Measurements from ENCODE around the gene ACTR3C. TPM values are rescaled to one million over a fixed set of nuclear protein-coding genes. Genes with fewer than 3 reads are reported as not detected.

The ACTR3C gene
- total and polyA plus RNA-seq, 2 of the 13 experiments (the other 11 are each of a cell fraction or from before 2014, with no cell fraction given) = 3.8 to 7.5 TPM

DNA sequence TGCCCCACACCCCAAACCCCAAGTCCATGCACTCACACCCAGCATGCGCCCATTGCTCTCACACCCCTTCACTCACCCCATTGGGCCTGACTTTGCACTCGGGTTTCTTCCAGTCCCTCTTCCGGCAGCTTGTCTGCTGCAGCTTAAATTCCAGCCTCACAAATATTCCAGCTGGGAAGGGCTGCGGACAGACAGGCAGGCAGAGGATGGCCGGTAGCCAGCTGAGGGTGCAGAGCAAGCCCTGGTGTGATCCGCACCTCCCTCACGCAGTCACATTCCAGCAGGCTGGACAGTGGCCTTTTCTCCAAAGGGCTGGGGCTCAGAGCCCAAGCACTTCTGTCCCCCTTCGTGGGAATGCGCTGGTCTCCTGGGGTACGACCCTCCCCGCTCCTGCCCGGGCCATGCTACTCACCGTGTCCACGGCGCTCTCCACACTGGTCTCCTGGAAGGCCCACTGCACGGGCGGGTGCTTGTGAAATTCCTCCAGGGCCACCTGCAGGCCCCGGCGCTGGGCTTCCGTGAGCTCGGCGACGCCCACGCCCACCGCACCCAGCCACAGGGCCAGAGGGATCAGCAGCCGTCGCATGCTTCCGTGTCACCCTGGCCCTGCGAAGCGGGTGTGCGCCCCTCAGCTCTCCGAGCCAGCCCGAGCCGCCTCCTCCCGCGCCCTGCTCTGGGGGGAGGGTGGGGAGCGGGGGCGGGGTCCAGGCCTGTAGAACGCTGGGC lies 16.8 kb upstream of the ACTR3C start (continued):
- TF ChIP-seq ZNF138 (CRISPR knock-in tag; IDR thresholded peaks at IDR 0.05; ENCODE audit: low read depth) (no peak), ZNF331 (CRISPR knock-in tag; IDR thresholded peaks at IDR 0.05) (no peak), ZBTB44 (CRISPR knock-in tag; IDR thresholded peaks at IDR 0.05) (no peak), ZNF451 (CRISPR knock-in tag; IDR thresholded peaks at IDR 0.05) (no peak), NFE2L2 (IDR thresholded peaks at IDR 0.05; ENCODE audit: low read length) (no peak), CREB1 (IDR thresholded peaks at IDR 0.05) (no peak), CREB1 (CRISPR knock-in tag; IDR thresholded peaks at IDR 0.05) (no peak), SMYD3 (CRISPR knock-in tag; IDR thresholded peaks at IDR 0.05) (no peak), KDM4B (CRISPR knock-in tag; IDR thresholded peaks at IDR 0.05) (0 out of 2 replicates have a peak, but pooled peaks have one; percentile 19), JARID2 (CRISPR knock-in tag; IDR thresholded peaks at IDR 0.05; ENCODE audit: insufficient replicate concordance) (no peak), MIER3 (CRISPR knock-in tag; IDR thresholded peaks at IDR 0.05; ENCODE audit: borderline replicate concordance) (no peak), FOXO1 (CRISPR knock-in tag; IDR thresholded peaks at IDR 0.05) (no peak), ZNF616 (CRISPR knock-in tag; IDR thresholded peaks at IDR 0.05; ENCODE audit: low read depth) (no peak), JUND (CRISPR knock-in tag; IDR thresholded peaks at IDR 0.05) (no peak), ZNF329 (CRISPR knock-in tag; IDR thresholded peaks at IDR 0.05; ENCODE audit: low read depth) (no peak), HDAC2 (CRISPR knock-in tag; IDR thresholded peaks at IDR 0.05) (peak; percentile 38; the same call in 1 of the 2 replicates), ZNF484 (CRISPR knock-in tag; IDR thresholded peaks at IDR 0.05; ENCODE audit: borderline replicate concordance, low read depth) (no peak), ARNTL (CRISPR knock-in tag; IDR thresholded peaks at IDR 0.05) (no peak)
- TF ChIP-seq, protein P1, sequence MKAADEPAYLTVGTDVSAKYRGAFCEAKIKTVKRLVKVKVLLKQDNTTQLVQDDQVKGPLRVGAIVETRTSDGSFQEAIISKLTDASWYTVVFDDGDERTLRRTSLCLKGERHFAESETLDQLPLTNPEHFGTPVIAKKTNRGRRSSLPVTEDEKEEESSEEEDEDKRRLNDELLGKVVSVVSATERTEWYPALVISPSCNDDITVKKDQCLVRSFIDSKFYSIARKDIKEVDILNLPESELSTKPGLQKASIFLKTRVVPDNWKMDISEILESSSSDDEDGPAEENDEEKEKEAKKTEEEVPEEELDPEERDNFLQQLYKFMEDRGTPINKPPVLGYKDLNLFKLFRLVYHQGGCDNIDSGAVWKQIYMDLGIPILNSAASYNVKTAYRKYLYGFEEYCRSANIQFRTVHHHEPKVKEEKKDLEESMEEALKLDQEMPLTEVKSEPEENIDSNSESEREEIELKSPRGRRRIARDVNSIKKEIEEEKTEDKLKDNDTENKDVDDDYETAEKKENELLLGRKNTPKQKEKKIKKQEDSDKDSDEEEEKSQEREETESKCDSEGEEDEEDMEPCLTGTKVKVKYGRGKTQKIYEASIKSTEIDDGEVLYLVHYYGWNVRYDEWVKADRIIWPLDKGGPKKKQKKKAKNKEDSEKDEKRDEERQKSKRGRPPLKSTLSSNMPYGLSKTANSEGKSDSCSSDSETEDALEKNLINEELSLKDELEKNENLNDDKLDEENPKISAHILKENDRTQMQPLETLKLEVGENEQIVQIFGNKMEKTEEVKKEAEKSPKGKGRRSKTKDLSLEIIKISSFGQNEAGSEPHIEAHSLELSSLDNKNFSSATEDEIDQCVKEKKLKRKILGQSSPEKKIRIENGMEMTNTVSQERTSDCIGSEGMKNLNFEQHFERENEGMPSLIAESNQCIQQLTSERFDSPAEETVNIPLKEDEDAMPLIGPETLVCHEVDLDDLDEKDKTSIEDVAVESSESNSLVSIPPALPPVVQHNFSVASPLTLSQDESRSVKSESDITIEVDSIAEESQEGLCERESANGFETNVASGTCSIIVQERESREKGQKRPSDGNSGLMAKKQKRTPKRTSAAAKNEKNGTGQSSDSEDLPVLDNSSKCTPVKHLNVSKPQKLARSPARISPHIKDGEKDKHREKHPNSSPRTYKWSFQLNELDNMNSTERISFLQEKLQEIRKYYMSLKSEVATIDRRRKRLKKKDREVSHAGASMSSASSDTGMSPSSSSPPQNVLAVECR (CRISPR knock-in tag; IDR thresholded peaks at IDR 0.05; ENCODE audit: borderline replicate concordance) = peak; percentile 60
- TF ChIP-seq, protein P2, sequence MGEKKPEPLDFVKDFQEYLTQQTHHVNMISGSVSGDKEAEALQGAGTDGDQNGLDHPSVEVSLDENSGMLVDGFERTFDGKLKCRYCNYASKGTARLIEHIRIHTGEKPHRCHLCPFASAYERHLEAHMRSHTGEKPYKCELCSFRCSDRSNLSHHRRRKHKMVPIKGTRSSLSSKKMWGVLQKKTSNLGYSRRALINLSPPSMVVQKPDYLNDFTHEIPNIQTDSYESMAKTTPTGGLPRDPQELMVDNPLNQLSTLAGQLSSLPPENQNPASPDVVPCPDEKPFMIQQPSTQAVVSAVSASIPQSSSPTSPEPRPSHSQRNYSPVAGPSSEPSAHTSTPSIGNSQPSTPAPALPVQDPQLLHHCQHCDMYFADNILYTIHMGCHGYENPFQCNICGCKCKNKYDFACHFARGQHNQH (CRISPR knock-in tag; IDR thresholded peaks at IDR 0.05) = peak; percentile 31; the same call in 1 of the 2 replicates
- TF ChIP-seq, protein P3, sequence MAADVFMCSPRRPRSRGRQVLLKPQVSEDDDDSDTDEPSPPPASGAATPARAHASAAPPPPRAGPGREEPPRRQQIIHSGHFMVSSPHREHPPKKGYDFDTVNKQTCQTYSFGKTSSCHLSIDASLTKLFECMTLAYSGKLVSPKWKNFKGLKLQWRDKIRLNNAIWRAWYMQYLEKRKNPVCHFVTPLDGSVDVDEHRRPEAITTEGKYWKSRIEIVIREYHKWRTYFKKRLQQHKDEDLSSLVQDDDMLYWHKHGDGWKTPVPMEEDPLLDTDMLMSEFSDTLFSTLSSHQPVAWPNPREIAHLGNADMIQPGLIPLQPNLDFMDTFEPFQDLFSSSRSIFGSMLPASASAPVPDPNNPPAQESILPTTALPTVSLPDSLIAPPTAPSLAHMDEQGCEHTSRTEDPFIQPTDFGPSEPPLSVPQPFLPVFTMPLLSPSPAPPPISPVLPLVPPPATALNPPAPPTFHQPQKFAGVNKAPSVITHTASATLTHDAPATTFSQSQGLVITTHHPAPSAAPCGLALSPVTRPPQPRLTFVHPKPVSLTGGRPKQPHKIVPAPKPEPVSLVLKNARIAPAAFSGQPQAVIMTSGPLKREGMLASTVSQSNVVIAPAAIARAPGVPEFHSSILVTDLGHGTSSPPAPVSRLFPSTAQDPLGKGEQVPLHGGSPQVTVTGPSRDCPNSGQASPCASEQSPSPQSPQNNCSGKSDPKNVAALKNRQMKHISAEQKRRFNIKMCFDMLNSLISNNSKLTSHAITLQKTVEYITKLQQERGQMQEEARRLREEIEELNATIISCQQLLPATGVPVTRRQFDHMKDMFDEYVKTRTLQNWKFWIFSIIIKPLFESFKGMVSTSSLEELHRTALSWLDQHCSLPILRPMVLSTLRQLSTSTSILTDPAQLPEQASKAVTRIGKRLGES (CRISPR knock-in tag; IDR thresholded peaks at IDR 0.05; ENCODE audit: borderline replicate concordance) = no peak

Measured in HepG2 (cell line).